OCI-LY1 (cell line): ENCODE measurements around the gene GAK.
"Not testable (repeated sequence)": the region's sequence is repeated elsewhere in the genome, so short reads cannot be mapped to it uniquely, and the experiment has no call there.

Experiments used
- H2AFZ ChIP-seq: fragments of 200-600 bp; sonication (generic), shearing (Covaris generic); 2 replicates; pipeline ENCODE4 v1.6.0; 2014; ENCODE audit warnings: antibody characterized with exemption, mild to moderate bottlenecking, low read length
- H3F3A ChIP-seq: fragments of 200-600 bp; sonication (generic), shearing (Covaris generic); 2 replicates; pipeline ENCODE4 v1.6.0; 2014; ENCODE audit warnings: mild to moderate bottlenecking, antibody characterized with exemption, low read length, moderate library complexity; ENCODE audit not compliant: insufficient read depth
- H3K27ac ChIP-seq: fragments of 200-600 bp; sonication (generic); 2 replicates; pipeline ENCODE4 v1.5.1; 2014; ENCODE audit warnings: low read length, mixed run types, mild to moderate bottlenecking, low read depth; ENCODE audit not compliant: poor library complexity, severe bottlenecking
- H3K27me3 ChIP-seq: fragments of 200-600 bp; sonication (generic); 2 replicates; pipeline ENCODE4 v1.6.0; 2014; ENCODE audit warnings: antibody characterized with exemption, mild to moderate bottlenecking, low read length, moderate library complexity; ENCODE audit not compliant: insufficient read depth
- H3K36me3 ChIP-seq: fragments of 200-600 bp; sonication (generic); 2 replicates; pipeline ENCODE4 v1.6.1; 2014; ENCODE audit warnings: mild to moderate bottlenecking, antibody characterized with exemption, low read length, moderate library complexity, mixed read lengths; ENCODE audit not compliant: insufficient read depth
- H3K4me1 ChIP-seq: fragments of 200-600 bp; sonication (generic); 2 replicates; pipeline ENCODE4 v1.5.1; 2014; ENCODE audit warnings: mild to moderate bottlenecking, low read length, moderate library complexity; ENCODE audit not compliant: insufficient read depth, severe bottlenecking
- H3K4me2 ChIP-seq: fragments of 200-600 bp; sonication (generic), shearing (Covaris generic); 2 replicates; pipeline ENCODE4 v1.6.1; 2014; ENCODE audit warnings: low read length
- H3K4me3 ChIP-seq: fragments of 200-600 bp; sonication (generic); 2 replicates; pipeline ENCODE4 v1.5.1; 2014; ENCODE audit warnings: low read length, low read depth, mild to moderate bottlenecking, mixed read lengths; ENCODE audit not compliant: poor library complexity, severe bottlenecking
- H3K79me2 ChIP-seq: fragments of 200-600 bp; shearing (Covaris generic); 2 replicates; pipeline ENCODE4 v1.6.1; 2016; ENCODE audit warnings: mixed run types, low read length, mixed read lengths; ENCODE audit not compliant: insufficient read depth
- H3K9ac ChIP-seq: fragments of 200-600 bp; sonication (generic), shearing (Covaris generic); 2 replicates; pipeline ENCODE4 v1.6.1; 2014; ENCODE audit warnings: mild to moderate bottlenecking, low read length, mixed read lengths
- H3K9me2 ChIP-seq: fragments of 200-600 bp; sonication (generic), shearing (Covaris generic); 2 replicates; pipeline ENCODE4 v1.6.1; 2014; ENCODE audit warnings: low read depth, mild to moderate bottlenecking, low read length, mixed read lengths
- H3K9me3 ChIP-seq: fragments of 200-600 bp; shearing (Covaris generic); 2 replicates; pipeline ENCODE4 v1.6.1; 2014; ENCODE audit warnings: low read length, mixed read lengths
- H4K20me1 ChIP-seq: fragments of 200-600 bp; sonication (generic), shearing (Covaris generic); 2 replicates; pipeline ENCODE4 v1.6.0; 2016; ENCODE audit warnings: mild to moderate bottlenecking, low read length; ENCODE audit not compliant: insufficient read depth
- EZH2 ChIP-seq: fragments of 200-600 bp; sonication (generic), shearing (Covaris generic); IDR thresholded peaks from 2 replicates; pipeline ENCODE4 v1.8.0; 2017; ENCODE audit warnings: borderline replicate concordance, mixed run types, mild to moderate bottlenecking, antibody characterized with exemption, low read length, moderate library complexity, mixed read lengths
- TF ChIP-seq, protein P1 (sequence below): fragments of 200-600 bp; sonication (generic), shearing (Covaris generic); IDR thresholded peaks from 2 replicates; pipeline ENCODE4 v1.5.1; 2017; ENCODE audit warnings: mild to moderate bottlenecking, antibody characterized with exemption, low read length, moderate library complexity, mixed read lengths

GAK gene

GRCh38 chr4:807792-808191 lies 124.3 kb downstream of the GAK start:
- no peaks in the 10 kb centered on the region for H3K27me3 ChIP-seq
- H3K4me2 ChIP-seq = no peak overlapping the region
- no peaks in the 10 kb centered on the region for H4K20me1 ChIP-seq
- TF ChIP-seq, protein P1, sequence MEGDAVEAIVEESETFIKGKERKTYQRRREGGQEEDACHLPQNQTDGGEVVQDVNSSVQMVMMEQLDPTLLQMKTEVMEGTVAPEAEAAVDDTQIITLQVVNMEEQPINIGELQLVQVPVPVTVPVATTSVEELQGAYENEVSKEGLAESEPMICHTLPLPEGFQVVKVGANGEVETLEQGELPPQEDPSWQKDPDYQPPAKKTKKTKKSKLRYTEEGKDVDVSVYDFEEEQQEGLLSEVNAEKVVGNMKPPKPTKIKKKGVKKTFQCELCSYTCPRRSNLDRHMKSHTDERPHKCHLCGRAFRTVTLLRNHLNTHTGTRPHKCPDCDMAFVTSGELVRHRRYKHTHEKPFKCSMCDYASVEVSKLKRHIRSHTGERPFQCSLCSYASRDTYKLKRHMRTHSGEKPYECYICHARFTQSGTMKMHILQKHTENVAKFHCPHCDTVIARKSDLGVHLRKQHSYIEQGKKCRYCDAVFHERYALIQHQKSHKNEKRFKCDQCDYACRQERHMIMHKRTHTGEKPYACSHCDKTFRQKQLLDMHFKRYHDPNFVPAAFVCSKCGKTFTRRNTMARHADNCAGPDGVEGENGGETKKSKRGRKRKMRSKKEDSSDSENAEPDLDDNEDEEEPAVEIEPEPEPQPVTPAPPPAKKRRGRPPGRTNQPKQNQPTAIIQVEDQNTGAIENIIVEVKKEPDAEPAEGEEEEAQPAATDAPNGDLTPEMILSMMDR = no peak
- H3F3A ChIP-seq = no peaks in the 10 kb centered on the region
- H3K9ac ChIP-seq = no peak overlapping the region
- H3K79me2 ChIP-seq = no peaks in the 10 kb centered on the region
- H3K9me2 ChIP-seq = no peaks in the 10 kb centered on the region
- H3K36me3 ChIP-seq = no peaks in the 10 kb centered on the region
- H2AFZ ChIP-seq = no peak overlapping the region
- H3K4me1 ChIP-seq = no peaks in the 10 kb centered on the region
- H3K27ac ChIP-seq = no peak overlapping the region
- no peak overlapping the region for H3K4me3 ChIP-seq
- H3K9me3 ChIP-seq = no peaks in the 10 kb centered on the region

- not testable (repeated sequence) for H3K27ac ChIP-seq, H3K4me3 ChIP-seq, H2AFZ ChIP-seq, H3K9ac ChIP-seq, H4K20me1 ChIP-seq, H3K9me2 ChIP-seq, H3K79me2 ChIP-seq, H3K4me2 ChIP-seq, H3K4me1 ChIP-seq, H3F3A ChIP-seq, H3K9me3 ChIP-seq, H3K36me3 ChIP-seq, H3K27me3 ChIP-seq
Measured at GRCh38 chr4:806979-807378, 125.1 kb downstream of the GAK start.

GRCh38 chr4:804804-805203 lies 127.3 kb downstream of the GAK start:
- H3K9me3 ChIP-seq = no peaks in the 10 kb centered on the region
- H3K4me2 ChIP-seq = no peak overlapping the region
- no peaks in the 10 kb centered on the region for H3K36me3 ChIP-seq
- H4K20me1 ChIP-seq = no peaks in the 10 kb centered on the region
- H3F3A ChIP-seq = no peaks in the 10 kb centered on the region
- no peaks in the 10 kb centered on the region for H3K4me1 ChIP-seq
- no peaks in the 10 kb centered on the region for H3K79me2 ChIP-seq
- H3K9me2 ChIP-seq = no peaks in the 10 kb centered on the region
- H2AFZ ChIP-seq = no peak overlapping the region
- H3K9ac ChIP-seq = no peak overlapping the region
- no peak overlapping the region for H3K27ac ChIP-seq
- no peak for TF ChIP-seq EZH2
- TF ChIP-seq, protein P1 = no peak
- no peak overlapping the region for H3K4me3 ChIP-seq
- no peaks in the 10 kb centered on the region for H3K27me3 ChIP-seq

- H3K9me2 ChIP-seq = no peaks in the 10 kb centered on the region
- H3K36me3 ChIP-seq = no peaks in the 10 kb centered on the region
- no peak overlapping the region for H2AFZ ChIP-seq
- no peak overlapping the region for H3K4me2 ChIP-seq
- no peaks in the 10 kb centered on the region for H3F3A ChIP-seq
- H3K79me2 ChIP-seq = no peaks in the 10 kb centered on the region
- no peaks in the 10 kb centered on the region for H3K9me3 ChIP-seq
- TF ChIP-seq, protein P1 = no peak
- no peak for TF ChIP-seq EZH2
- no peak overlapping the region for H3K9ac ChIP-seq
- no peaks in the 10 kb centered on the region for H3K4me1 ChIP-seq
- no peak overlapping the region for H3K4me3 ChIP-seq
- H3K27ac ChIP-seq = no peak overlapping the region
- no peaks in the 10 kb centered on the region for H4K20me1 ChIP-seq
- H3K27me3 ChIP-seq = no peaks in the 10 kb centered on the region
Measured at GRCh38 chr4:803884-804283, 128.2 kb downstream of the GAK start.
